OCI-LY1 (cell line): ENCODE data around the gene PARD3B.

ENCODE experiments used
- H2AFZ ChIP-seq: fragments of 200-600 bp; sonication (generic), shearing (Covaris generic); 2 replicates; pipeline ENCODE4 v1.6.0; 2014; ENCODE audit warnings: antibody characterized with exemption, mild to moderate bottlenecking, low read length
- H3F3A ChIP-seq: fragments of 200-600 bp; sonication (generic), shearing (Covaris generic); 2 replicates; pipeline ENCODE4 v1.6.0; 2014; ENCODE audit warnings: mild to moderate bottlenecking, antibody characterized with exemption, low read length, moderate library complexity; ENCODE audit not compliant: insufficient read depth
- H3K27ac ChIP-seq: fragments of 200-600 bp; sonication (generic); 2 replicates; pipeline ENCODE4 v1.5.1; 2014; ENCODE audit warnings: low read length, mixed run types, mild to moderate bottlenecking, low read depth; ENCODE audit not compliant: poor library complexity, severe bottlenecking
- H3K27me3 ChIP-seq: fragments of 200-600 bp; sonication (generic); 2 replicates; pipeline ENCODE4 v1.6.0; 2014; ENCODE audit warnings: antibody characterized with exemption, mild to moderate bottlenecking, low read length, moderate library complexity; ENCODE audit not compliant: insufficient read depth
- H3K36me3 ChIP-seq: fragments of 200-600 bp; sonication (generic); 2 replicates; pipeline ENCODE4 v1.6.1; 2014; ENCODE audit warnings: mild to moderate bottlenecking, antibody characterized with exemption, low read length, moderate library complexity, mixed read lengths; ENCODE audit not compliant: insufficient read depth
- H3K4me1 ChIP-seq: fragments of 200-600 bp; sonication (generic); 2 replicates; pipeline ENCODE4 v1.5.1; 2014; ENCODE audit warnings: mild to moderate bottlenecking, low read length, moderate library complexity; ENCODE audit not compliant: insufficient read depth, severe bottlenecking
- H3K4me2 ChIP-seq: fragments of 200-600 bp; sonication (generic), shearing (Covaris generic); 2 replicates; pipeline ENCODE4 v1.6.1; 2014; ENCODE audit warnings: low read length
- H3K4me3 ChIP-seq: fragments of 200-600 bp; sonication (generic); 2 replicates; pipeline ENCODE4 v1.5.1; 2014; ENCODE audit warnings: low read length, low read depth, mild to moderate bottlenecking, mixed read lengths; ENCODE audit not compliant: poor library complexity, severe bottlenecking
- H3K79me2 ChIP-seq: fragments of 200-600 bp; shearing (Covaris generic); 2 replicates; pipeline ENCODE4 v1.6.1; 2016; ENCODE audit warnings: mixed run types, low read length, mixed read lengths; ENCODE audit not compliant: insufficient read depth
- H3K9ac ChIP-seq: fragments of 200-600 bp; sonication (generic), shearing (Covaris generic); 2 replicates; pipeline ENCODE4 v1.6.1; 2014; ENCODE audit warnings: mild to moderate bottlenecking, low read length, mixed read lengths
- H3K9me2 ChIP-seq: fragments of 200-600 bp; sonication (generic), shearing (Covaris generic); 2 replicates; pipeline ENCODE4 v1.6.1; 2014; ENCODE audit warnings: low read depth, mild to moderate bottlenecking, low read length, mixed read lengths
- H3K9me3 ChIP-seq: fragments of 200-600 bp; shearing (Covaris generic); 2 replicates; pipeline ENCODE4 v1.6.1; 2014; ENCODE audit warnings: low read length, mixed read lengths
- H4K20me1 ChIP-seq: fragments of 200-600 bp; sonication (generic), shearing (Covaris generic); 2 replicates; pipeline ENCODE4 v1.6.0; 2016; ENCODE audit warnings: mild to moderate bottlenecking, low read length; ENCODE audit not compliant: insufficient read depth
- CTCF ChIP-seq: fragments of 200-600 bp; sonication (generic), shearing (Covaris generic); IDR thresholded peaks from 2 replicates; pipeline ENCODE4 v1.5.1; 2017; ENCODE audit warnings: mild to moderate bottlenecking, antibody characterized with exemption, low read length, moderate library complexity, mixed read lengths
- EZH2 ChIP-seq: fragments of 200-600 bp; sonication (generic), shearing (Covaris generic); IDR thresholded peaks from 2 replicates; pipeline ENCODE4 v1.8.0; 2017; ENCODE audit warnings: borderline replicate concordance, mixed run types, mild to moderate bottlenecking, antibody characterized with exemption, low read length, moderate library complexity, mixed read lengths

PARD3B gene

GRCh38 chr2:204796581-204796980, 251.3 kb downstream of the PARD3B start:
- Histone ChIP-seq H3K9me2 (no peaks in the 10 kb centered on the region), H3K4me3 (no peak overlapping the region)
- no peak for TF ChIP-seq EZH2
- no peak for TF ChIP-seq CTCF

GRCh38 chr2:204799791-204800190, 254.5 kb downstream of the PARD3B start:
- H3K4me3 ChIP-seq = no peak overlapping the region
- H3K27me3 ChIP-seq = no peaks in the 10 kb centered on the region
- TF ChIP-seq CTCF (no peak), EZH2 (no peak)
- no peaks in the 10 kb centered on the region for H4K20me1 ChIP-seq
- H3K4me2 ChIP-seq = no peak overlapping the region
- no peaks in the 10 kb centered on the region for H3K79me2 ChIP-seq
- H3K9ac ChIP-seq = no peak overlapping the region
- H3K9me3 ChIP-seq = no peaks in the 10 kb centered on the region
- H2AFZ ChIP-seq = no peak overlapping the region
- H3K4me1 ChIP-seq = no peaks in the 10 kb centered on the region
- H3K9me2 ChIP-seq = no peaks in the 10 kb centered on the region
- H3K36me3 ChIP-seq = no peaks in the 10 kb centered on the region
- no peak overlapping the region for H3K27ac ChIP-seq
- no peaks in the 10 kb centered on the region for H3F3A ChIP-seq

More at GRCh38 chr2:204796581-204796980, 251.3 kb downstream of the PARD3B start:
- no peaks in the 10 kb centered on the region for H3K4me1 ChIP-seq
- no peaks in the 10 kb centered on the region for H3K27me3 ChIP-seq
- H3K9ac ChIP-seq = no peak overlapping the region
- H3K36me3 ChIP-seq = no peaks in the 10 kb centered on the region
- no peaks in the 10 kb centered on the region for H3K79me2 ChIP-seq
- H3K9me3 ChIP-seq = no peaks in the 10 kb centered on the region
- H3F3A ChIP-seq = no peaks in the 10 kb centered on the region
- H4K20me1 ChIP-seq = no peaks in the 10 kb centered on the region
- no peak overlapping the region for H2AFZ ChIP-seq
- no peak overlapping the region for H3K4me2 ChIP-seq
- no peak overlapping the region for H3K27ac ChIP-seq

DNA sequence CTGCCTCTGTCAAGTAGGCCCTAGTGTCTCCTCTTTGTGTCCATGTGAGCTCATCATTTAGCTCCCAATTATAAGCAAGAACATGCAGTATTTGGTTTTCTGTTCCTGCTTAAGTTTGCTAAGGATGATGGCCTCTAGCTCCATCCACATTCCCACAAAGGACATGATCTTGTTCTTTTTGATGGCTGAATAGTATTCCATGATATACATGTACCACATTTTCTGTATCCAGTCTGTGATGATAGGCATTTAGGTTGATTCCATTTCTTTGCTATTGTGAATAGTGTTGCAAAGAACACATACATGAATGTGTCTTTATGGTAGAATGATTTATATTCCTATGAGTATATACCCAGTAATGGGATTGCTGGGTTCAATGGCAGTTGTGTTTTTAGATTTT, 263.2 kb downstream of the PARD3B start:
- Histone ChIP-seq H3K9me2 (no peaks in the 10 kb centered on the region), H4K20me1 (no peaks in the 10 kb centered on the region), H3K9me3 (no peaks in the 10 kb centered on the region), H2AFZ (no peak overlapping the region), H3K4me1 (no peaks in the 10 kb centered on the region), H3K27me3 (no peaks in the 10 kb centered on the region), H3K9ac (no peak overlapping the region), H3K4me3 (no peak overlapping the region), H3K4me2 (no peak overlapping the region), H3K79me2 (no peaks in the 10 kb centered on the region), H3K27ac (no peak overlapping the region), H3K36me3 (no peaks in the 10 kb centered on the region), H3F3A (no peaks in the 10 kb centered on the region)
- TF ChIP-seq EZH2 (no peak), CTCF (no peak)
